DMS53 (cell line): ENCODE results near the gene NRIP3.
"Not testable (repeated sequence)": the region's sequence is repeated elsewhere in the genome, so short reads cannot be mapped to it uniquely, and the experiment has no call there.

ENCODE experiments used
- DNase-seq: peaks from one replicate; lab custom pipeline; 2025; lab: John Stamatoyannopoulos, UW

NRIP3 gene

DNA sequence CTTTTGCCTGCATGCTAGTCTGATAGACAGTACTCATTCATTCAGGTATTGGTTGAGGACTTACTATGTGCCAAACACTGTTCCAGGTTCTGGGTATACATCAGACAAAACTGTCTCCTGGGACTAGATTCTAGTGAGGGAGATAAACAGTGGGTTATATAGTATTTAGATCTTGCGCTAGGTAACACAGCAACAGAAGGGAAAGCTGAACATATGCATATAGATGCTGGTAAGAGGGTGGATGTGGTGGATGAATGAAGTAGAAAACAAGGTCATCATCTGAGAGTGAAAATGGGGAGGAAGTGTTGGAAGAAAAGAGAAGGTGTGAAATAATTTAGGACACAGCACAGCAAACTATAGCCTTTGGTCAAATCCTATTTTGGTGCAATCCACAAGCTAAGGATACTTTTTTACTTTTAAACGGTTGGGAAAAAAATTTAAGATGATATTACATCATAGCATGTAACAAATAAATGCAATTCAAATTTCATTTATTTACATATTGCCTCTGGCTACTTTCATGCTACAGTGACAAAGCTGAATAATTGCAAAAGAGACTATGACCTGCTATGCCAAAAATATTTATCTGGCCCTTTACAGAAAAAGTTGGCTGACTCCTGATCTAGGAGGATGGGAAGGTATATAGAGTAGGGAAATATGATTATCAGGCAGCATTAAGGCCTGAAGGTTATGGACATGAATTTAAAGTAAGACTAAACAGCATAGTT is 32.4 kb downstream of the NRIP3 start:
- DNase-seq = no peak

DNA sequence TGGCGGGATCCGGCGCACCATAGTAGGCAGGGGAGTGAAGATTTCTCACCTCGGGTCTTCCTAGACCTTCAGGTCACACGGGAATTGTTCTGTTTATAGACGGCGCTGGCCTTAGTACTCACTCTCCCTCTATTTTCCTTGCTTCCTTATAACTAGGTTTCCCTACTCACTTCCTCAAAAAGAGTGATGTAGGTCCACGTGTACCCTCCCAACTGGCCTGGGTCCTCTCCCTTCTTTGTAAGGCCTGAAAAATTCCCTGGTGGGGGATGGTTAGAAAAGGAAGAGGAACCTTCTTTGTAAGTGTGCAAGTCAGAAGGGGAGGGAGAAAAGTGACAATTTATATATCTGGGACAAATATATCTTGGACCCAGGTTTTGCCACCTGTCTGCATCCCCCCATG is 36.6 kb downstream of the NRIP3 start:
- DNase-seq = no peak

DNA sequence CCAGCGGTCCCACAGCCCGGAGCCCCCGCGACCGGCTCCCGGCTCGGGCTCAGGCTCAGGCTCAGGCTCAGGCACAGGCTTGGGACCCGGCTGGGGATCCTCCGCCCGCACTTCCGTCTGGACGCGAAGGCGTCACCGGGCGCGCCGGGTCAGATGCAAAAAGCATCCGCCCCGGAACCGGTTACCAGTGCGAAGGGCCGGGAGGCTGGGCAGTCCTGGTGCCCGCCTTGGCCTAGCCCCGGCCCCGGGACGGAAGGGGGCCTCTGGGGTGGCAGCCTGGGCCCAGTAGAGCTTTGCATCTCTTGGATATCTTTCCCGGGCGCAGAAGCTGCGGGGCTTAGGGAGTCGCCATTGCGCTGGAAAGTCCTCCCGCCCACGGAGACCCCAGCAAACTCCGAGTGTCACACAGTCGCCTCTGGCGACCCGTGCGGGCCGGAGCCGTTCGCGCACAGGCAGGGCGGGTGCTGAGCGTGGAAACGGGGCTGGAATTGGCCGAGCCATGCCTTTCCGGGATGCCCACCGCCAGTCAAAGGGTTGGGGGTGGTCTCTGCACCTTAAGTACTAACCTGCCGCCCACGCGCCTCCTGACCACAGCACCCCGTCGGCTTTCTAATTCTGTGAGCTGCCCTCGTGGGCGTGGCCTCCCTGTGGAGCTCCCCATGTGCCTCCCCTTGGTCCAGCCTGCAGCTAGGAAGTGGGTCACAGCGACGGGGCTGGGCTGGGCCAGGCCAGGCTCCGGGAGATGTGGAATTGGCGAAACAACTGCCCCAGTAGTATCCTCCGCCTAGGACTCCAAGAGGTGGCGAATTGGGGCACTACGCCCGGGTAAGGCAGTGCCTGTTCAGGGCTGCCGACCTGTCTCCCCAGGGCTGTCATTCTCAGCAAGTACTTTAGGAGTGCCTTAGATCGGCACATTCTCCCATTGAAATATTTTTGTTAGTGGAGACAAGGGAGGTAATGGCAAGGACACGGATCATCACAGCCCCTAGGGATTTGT is 39.2 kb downstream of the NRIP3 start, which contains the start of gene TMEM9B:
TMEM9B (minus strand) TSS at position 119 of the 997 bp plus-strand sequence. CDS start 129 bp downstream, outside the sequence.
- DNase-seq = peak; percentile 98

DNA sequence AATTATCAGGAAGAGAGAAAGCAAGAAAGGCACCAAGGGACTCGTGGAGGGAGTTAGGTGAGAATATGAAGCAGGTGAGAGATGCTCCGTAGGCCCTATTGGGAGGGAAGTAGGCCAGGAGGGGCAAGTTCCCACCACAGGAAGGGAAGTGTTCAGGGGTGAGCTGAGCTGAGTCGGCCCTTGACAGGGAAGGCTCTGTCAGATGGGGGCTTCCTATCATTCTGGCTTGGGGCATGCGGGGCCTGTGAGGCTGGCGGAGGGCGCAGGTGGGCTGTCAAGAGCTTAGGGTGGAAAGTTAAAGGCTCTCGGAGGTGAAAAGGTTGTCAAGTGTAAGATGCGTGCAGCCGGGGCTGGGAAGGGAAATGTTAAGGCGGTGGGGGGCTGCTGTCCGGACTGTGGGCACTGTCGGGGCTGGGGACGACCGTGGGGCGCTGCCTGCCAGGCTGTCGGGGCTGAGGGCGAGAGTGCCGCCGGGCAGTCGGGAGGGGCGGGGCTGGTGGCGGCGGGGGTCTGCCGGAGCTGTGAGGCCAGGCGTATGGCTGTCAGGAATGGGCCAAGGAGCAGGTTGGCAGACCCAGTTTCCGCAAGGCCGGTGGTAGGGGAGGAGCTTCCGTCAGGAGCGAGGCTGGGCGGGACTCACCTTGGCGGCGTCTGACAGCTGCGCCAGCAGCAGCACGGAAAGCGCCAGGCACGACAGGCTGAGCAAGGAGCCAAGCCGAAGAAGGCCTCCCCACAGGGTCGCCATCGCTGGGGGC is 40.1 kb downstream of the NRIP3 start:
- DNase-seq = peak; percentile 94

DNA sequence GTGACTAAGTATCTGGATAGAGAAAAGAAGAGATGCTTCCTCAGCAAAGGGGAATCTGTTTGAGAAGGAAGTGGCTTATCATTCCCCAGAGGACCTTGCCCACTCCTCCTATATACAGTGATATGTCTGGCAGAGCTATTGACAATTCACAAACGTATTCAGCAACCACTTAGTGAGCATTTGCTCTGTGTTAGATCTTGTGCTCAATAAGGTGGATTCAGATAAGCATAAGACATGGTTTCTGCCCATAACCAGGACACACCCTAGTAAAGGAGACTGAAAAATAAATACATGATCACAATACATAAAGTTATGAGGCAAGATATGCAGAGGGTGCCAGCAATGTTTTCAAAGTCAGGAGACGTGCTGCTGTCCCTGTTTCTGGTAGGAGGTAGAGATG is 41.0 kb downstream of the NRIP3 start:
- DNase-seq = no peak

DNA sequence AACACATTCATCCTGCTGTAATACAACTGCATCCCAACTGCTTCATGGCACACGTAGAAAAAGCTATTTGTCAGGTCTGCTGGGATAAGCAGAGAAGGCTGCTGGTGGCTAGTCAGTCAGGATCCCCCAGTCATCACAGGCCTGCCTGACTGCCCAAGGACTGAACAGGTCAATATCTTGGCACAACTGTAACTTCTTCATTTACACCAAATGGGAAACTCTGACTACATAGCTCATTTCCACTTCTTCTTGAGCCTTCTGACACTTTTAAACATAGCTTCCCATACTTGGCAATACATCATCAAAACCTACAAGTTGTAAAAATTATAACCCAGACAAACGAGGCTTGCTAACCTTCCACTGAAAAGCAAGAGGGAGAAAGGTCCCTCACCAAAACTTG is 42.4 kb downstream of the NRIP3 start:
- DNase-seq = no peak

DNA sequence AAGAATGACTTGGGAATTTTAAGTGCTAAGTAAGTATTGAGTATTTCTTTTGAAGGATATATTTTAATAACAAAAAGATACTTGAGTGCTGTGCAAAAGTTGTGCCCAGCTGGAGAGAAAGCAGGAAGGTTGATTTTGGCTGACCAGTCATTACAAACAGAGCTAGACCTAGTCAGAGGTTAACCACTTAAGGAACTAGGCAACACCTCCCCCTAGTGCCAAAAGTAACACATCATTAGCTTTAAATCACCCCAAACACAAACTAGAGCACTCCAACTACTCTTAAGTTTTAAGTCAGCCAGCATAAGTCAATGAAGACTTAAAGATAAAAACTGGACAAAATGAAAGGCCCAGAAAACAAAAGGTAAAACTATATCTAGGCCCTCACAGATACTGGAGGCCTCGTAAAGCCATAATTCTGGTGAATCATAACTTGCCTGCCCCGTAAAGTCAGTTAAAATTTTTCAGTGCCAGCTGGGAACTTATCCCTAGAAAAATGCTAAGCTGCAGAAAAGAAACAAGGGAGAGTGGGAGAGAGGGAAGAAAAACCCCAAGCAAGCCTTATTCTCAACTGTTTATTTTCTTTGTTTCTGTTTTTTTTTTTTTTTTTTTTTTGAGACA is 44.1 kb downstream of the NRIP3 start:
- DNase-seq = peak; percentile 86

DNA sequence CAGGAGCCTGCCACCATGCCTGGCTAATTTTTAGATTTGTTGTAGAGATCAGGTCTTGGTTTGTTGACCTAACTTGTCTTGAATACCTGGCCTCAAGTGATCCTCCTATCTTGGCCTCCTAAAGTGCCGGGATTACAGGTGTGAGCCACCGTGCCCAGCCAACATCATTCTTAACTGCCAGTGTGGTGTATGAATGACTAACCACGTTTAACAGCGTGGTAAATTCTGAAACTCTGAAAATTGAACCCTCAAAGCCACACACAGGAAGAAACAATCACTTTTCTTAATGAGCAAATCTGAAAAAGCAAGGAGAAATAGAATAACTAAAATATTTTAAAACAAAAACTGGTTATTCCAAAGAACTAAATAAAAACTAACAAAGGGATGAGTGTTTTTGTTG is 46.9 kb downstream of the NRIP3 start:
- DNase-seq = no peak

DNA sequence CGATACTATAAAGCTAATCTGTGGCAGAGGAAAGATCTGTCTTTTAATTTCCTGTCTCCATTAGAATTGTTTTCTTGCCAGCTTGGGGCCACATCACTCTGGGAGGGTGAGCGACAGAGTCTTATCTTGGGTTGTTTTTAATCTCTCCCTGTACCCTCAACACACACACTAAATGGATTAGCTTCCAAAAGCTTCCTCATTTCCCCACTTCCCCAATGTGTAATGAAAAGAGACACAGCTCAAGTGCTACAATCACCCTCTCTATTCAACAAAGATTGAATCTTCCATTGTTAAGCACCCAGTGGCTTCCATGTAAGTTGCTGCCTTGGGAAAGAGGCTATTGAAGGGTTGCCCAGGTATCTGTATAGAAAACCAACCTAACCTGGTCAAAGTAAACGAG is 54.9 kb downstream of the NRIP3 start:
- peak; percentile 63 for DNase-seq

DNA sequence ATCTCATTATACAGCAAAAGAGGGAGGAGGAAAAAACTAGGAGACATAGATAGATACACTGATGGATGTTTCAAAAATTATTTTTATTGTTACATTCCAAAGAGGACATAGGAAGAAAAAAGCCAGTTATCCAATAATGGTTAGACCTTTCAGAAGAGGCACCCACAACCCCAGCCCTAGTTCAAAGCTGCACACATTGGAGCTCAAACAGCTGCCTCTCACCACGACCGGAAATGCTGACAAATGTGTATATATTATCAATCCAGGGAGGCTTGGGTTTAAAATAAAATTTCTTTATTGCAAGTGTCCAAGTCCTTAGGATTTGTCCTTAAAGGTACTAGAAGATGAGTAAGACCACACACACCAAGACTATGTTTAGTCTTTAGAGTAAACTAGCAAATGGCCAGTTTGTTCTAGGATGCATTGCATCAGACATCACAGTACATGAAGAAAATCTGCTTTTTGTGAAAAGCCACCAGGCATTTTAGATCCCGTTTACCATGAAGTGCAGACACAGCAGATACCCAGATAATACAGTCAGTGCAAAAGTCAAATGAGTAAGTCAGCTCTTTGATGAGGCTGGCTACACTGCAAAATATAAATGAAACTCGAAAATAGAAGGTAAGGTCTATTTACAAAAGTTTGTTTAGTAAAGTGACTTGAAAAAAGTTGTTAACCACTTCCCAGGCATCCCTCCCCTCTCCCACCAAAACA is 56.4 kb downstream of the NRIP3 start:
- DNase-seq = no peak

DNA sequence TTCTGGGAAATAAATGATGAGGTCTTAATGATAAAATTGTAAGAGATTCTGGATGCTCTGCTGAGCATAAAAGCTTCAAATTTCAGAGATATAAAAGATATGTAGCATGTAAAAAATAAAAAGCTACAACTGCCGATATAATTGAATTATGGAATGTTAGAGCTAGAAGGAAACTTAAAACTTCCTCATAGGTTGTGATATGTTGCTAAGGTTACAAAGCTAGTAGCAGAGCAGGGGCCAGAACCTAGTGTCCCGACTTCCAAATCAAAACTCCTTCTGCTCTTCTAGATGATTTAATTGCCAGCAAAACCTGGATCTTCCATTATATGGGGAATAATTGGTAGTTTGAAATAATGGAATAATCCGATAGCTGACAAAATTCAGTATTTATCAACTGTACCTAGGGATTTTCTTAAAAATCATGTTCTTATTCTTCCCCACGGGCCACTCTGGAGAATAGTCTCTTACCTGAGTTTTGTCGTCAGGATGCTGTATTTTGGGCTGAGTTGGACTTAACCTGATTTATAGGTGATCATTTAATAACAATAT is 61.2 kb downstream of the NRIP3 start, which contains the start of gene ASCL3:
ASCL3 (minus strand) TSS at position 499 of the 549 bp plus-strand sequence. CDS start 4,855 bp downstream, outside the sequence.
- no peak for DNase-seq

DNA sequence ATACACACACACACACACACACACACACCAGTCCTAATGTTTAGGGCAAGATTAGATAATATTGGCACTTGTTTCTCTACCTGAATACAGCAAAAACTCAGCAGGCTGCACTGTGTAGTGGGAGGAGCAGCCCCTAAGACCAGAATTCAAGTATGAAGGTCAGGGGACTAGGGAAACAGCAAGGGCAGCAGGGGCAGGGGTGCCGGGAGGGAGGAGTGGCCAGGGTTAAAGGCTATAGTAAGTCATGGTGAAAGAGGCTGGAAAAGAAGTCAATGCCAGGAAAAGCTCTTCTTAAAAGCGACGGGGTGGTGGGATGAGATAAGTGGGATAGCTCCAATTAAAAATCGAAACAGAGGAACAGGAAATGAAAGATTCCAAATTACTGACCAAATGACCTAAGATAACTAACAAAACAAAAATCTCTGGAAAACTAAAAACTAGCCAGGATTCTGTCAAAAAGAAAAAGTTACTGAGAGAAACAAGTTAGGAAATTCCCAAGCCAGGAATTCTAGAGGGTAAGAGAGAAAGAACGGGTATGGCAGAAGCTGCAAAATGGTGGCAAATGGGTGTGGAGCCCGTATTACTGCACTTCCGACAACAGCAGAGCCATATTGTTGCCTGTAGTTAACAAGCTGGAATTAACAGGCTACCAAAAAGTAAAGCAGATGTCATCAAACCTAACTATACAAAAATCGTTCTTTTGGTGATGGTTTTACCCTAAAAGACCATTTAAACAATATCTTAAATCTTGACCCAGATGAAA is 62.3 kb downstream of the NRIP3 start:
- no peak for DNase-seq

DNA sequence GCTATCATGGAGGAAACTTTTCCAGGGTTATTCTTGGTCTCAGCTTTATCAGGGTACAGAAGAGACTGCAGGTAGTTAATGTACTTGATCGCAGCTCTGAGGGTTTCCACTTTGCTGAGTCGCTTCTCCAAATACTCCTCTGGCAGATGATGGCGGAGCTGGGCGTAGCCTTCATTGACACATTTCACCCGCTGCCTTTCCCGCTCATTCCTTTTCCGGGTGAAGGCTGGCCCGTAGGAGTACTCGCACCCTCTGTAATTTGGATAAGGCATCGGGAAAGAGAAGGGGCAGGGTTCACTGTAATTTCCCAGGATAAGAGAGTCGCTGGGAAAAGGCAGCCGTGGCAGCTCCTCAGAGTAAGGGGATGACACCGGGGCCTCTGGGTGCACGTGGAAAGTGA is 66.1 kb downstream of the NRIP3 start:
- DNase-seq = no peak

DNA sequence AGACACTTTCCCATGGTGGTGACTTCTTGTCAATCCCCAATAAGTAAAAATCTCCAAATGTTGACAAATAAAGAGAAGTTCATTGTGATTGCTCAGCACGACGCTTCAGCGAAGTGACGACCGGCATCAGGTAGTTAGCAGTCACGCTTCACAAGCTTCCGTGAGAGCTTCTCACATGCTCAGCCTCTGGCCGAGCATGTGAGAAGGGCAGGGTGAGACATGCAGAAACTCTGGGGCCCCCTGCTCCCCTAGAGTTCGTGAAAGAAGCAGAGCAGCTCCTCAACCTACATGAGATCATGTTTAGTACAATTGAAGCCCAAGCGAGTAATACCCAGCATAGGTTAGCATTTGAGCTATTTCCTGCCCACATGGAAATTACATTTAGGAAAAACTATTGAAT is 66.6 kb downstream of the NRIP3 start:
- peak; percentile 51 for DNase-seq

DNA sequence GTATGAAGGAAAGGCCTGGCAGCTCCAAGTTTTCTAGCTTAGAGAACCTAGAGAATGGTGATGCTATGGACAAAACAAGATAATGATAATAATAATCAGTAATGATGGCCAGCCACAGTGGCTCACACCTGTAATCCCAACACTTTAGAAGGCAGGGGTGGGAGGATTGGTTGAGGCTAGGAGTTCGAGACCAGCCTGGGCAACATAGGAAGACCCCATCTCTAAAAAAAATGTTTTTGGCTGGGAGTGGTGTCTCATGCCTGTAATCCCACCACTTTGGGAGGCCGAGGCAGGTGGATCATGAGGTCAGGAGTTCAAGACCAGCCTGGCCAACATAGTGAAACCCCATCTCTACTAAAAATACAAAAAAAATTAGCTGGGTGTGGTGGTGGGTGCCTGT is 68.0 kb downstream of the NRIP3 start:
- DNase-seq = not testable (repeated sequence)

DNA sequence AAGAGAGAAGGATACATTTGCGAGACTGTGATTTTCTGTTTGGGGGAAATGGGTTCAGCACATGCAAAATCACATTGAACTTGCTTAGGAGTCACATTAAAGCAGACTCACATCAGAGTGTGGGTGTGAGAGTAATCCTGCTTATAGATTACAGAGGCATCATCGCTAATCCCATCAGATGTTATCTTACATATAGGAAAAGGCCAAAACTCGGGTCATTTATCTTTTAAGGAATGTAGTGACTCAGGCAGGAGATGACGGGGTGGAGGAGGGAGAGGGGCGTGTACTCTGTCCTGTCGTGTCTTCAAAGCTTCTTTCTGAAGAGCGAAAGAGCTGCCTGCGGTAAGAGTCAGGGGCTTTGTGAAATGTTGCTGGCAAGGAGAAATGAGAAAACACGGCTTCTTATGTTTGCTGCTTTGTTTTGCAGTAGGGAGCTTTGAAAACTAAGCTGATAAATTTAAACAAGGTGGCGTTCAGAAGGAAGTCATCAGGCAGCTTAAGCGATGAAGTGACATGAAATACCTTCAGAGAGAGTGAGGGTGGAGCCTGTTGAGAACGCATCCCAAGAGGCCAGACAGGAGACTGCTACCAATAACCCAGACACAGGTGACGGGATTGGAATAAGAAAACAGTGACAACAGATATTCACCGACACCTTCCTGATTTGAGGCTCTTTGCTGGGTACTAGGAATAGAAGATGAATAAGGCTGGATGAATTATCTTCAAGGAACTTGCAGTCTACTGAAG is 68.9 kb downstream of the NRIP3 start:
- DNase-seq = no peak

DNA sequence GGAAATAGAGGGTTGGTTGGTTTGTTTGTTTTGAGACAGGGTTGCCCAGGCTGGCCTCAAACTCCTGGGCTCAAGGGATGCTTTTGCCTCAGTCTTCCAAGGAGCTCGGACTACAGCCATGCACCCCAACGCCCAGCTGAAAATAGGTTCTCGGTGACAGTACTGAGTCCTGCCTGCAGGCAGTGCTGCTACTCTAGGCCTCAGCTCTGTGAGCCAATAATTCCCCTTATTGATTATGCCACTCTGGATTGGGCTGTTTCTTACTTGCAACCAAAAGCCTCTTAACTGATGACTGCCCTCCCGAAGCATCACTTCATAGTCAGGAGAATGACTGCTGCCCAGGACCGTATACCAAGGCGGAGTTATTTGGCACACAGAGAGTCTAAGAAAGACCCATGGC is 69.9 kb downstream of the NRIP3 start:
- no peak for DNase-seq

DNA sequence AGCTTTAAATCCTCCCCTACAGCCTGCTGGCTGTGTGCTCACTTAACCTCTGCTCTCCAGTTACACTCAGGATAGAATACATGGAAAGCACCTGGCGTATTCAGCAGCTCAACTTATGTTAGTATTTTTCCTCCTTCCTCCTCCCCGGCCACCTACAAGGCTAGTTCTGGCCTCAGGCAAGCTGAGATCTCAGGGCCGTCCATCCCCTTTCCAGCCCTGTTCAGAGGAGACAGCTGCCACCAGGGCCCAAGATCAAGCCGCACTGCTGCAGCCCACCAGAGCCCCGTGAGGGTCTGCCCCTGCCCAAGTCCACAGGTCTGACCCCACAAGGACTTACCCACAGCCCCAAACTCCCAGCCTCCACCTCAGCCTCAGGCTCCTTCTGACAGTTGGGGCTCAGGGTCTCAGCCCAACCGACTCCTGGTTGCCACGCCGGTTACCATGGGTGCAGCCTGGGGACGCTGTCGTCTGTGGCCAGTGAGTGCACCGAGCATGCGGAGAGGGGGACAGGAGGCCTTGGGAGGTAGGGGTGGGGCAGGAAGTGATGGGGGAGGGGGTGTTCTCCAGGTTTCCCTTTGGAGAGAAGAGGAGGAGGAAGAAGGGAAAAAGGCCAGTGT is 71.1 kb downstream of the NRIP3 start, which contains the start of gene C11orf16:
C11orf16 (minus strand) TSS at position 384 of the 617 bp plus-strand sequence. CDS start 639 bp downstream, outside the sequence.
- no peak for DNase-seq
